Activated CD4-positive, alpha-beta T cell treated with anti-CD3 and anti-CD28 coated beads, Interleukin-2, amount 10 ng/mL, durations not matched to agents 7 days and 5 days (primary cell): Measurements from ENCODE around the gene PCNP. TPM values are rescaled to one million over a fixed set of nuclear protein-coding genes. Genes with fewer than 3 reads are reported as not detected.
"Not testable (repeated sequence)": the region's sequence is repeated elsewhere in the genome, so short reads cannot be mapped to it uniquely, and the experiment has no call there.

Source experiments
- CTCF ChIA-PET: fragments of 350-600 bp; sonication (Branson Sonifier 250); formaldehyde crosslinking; loops from one replicate; lab custom pipeline; 2021; ENCODE audit warnings: antibody characterized with exemption; lab: Charles Lee
- POLR2A ChIA-PET: fragments of 350-600 bp; sonication (Branson Sonifier 250); formaldehyde crosslinking; loops from one replicate; lab custom pipeline; 2021; ENCODE audit warnings: antibody characterized with exemption; lab: Charles Lee
- DNase-seq: peaks from one replicate; pipeline ENCODE4 v3.0.0-alpha.2; 2020
- H3K27ac Mint-ChIP-seq: one replicate; pipeline ENCODE4 v1.8.0; 2021; ENCODE audit warnings: mild to moderate bottlenecking, moderate library complexity, mixed read lengths
- H3K27me3 Mint-ChIP-seq: one replicate; pipeline ENCODE4 v1.8.0; 2021; ENCODE audit warnings: mixed read lengths
- H3K36me3 Mint-ChIP-seq: one replicate; pipeline ENCODE4 v1.8.0; 2021; ENCODE audit warnings: low read depth, mixed read lengths
- H3K4me1 Mint-ChIP-seq: one replicate; pipeline ENCODE4 v1.8.0; 2021; ENCODE audit warnings: mixed read lengths
- H3K4me3 Mint-ChIP-seq: one replicate; pipeline ENCODE4 v1.8.0; 2021; ENCODE audit warnings: mild to moderate bottlenecking, moderate library complexity, mixed read lengths
- H3K9me3 Mint-ChIP-seq: one replicate; pipeline ENCODE4 v1.8.0; 2021; ENCODE audit warnings: mixed read lengths
- total RNA-seq, 2 experiments: library from RNA; stranded (reverse); gene quantifications; one replicate each; pipeline ENCODE4 v1.2.3, GENCODE V29; 2021

PCNP gene
- 100 to 1,000 TPM; 169 to 191 TPM for total RNA-seq

- peak; percentile 99 for DNase-seq
- Mint-ChIP-seq H3K4me3 (peak within 1 kb of the TSS; percentile 83), H3K36me3 (peaks cover 16% of the 10 kb centered on the region), H3K4me1 (peaks cover 72% of the 10 kb centered on the region), H3K27me3 (no peaks in the 10 kb centered on the region), H3K27ac (peak within 1 kb of the TSS; percentile 99), H3K9me3 (no peaks in the 10 kb centered on the region)
- ChIA-PET CTCF (interaction anchor here (0.7 to 2.0 kb wide), 19 partner anchors 9 to 1313 kb away, joined by 3 to 21 read pairs (median 3); partner anchors contain the start of genes TBC1D23, TRMT10C and ZBTB11), POLR2A (interaction anchor here (0.7 to 1.0 kb wide), 3 partner anchors 19 to 104 kb away, joined by 3 read pairs; no protein-coding TSS in a partner anchor)
These were observed at the start of gene PCNP for GRCh38 chr3:101573449-101574387. PCNP (plus strand) TSS chr3:101574180; CDS start chr3:101574216, 36 bp downstream.

GRCh38 chr3:101527441-101527840 is 46.5 kb upstream of the PCNP start:
- H3K36me3 Mint-ChIP-seq: peaks cover 21% of the 10 kb centered on the region
- CTCF ChIA-PET: interaction anchor here (2.0 kb wide), 1 partner anchor 9 kb away, joined by 8 read pairs; no protein-coding TSS in a partner anchor

GRCh38 chr3:101527906-101528305 is 46.1 kb upstream of the PCNP start:
- no peaks in the 10 kb centered on the region for H3K27me3 Mint-ChIP-seq
- POLR2A ChIA-PET: interaction anchor here (1.0 kb wide), 1 partner anchor 15 kb away, joined by 6 read pairs; no protein-coding TSS in a partner anchor
- CTCF ChIA-PET: interaction anchor here (2.0 kb wide), 1 partner anchor 9 kb away, joined by 8 read pairs; no protein-coding TSS in a partner anchor

More at GRCh38 chr3:101527441-101527840, 46.5 kb upstream of the PCNP start:
- H3K9me3 Mint-ChIP-seq: peaks cover 23% of the 10 kb centered on the region
- DNase-seq: no peak
- no peak overlapping the region for H3K4me3 Mint-ChIP-seq
- peaks cover 41% of the 10 kb centered on the region for H3K4me1 Mint-ChIP-seq
- H3K27ac Mint-ChIP-seq: no peak overlapping the region
- POLR2A ChIA-PET: no interaction called here
- H3K27me3 Mint-ChIP-seq: no peaks in the 10 kb centered on the region

GRCh38 chr3:101529816-101530685 is 43.9 kb upstream of the PCNP start:
- peaks cover 19% of the 10 kb centered on the region for H3K36me3 Mint-ChIP-seq
- peaks cover 35% of the 10 kb centered on the region for H3K4me1 Mint-ChIP-seq
- peaks cover 20% of the 10 kb centered on the region for H3K9me3 Mint-ChIP-seq
- H3K4me3 Mint-ChIP-seq: no peak overlapping the region
- peak overlapping the region; percentile 22 for H3K27ac Mint-ChIP-seq
- no peak for DNase-seq
- POLR2A ChIA-PET: no interaction called here
- CTCF ChIA-PET: interaction anchor here (0.6 to 3.4 kb wide), 6 partner anchors 8 to 200 kb away, joined by 3 to 13 read pairs (median 4); partner anchors contain the start of gene TRMT10C
- H3K27me3 Mint-ChIP-seq: no peaks in the 10 kb centered on the region

More at GRCh38 chr3:101527906-101528305, 46.1 kb upstream of the PCNP start:
- H3K4me1 Mint-ChIP-seq: peaks cover 38% of the 10 kb centered on the region
- H3K4me3 Mint-ChIP-seq: no peak overlapping the region
- H3K9me3 Mint-ChIP-seq: peaks cover 23% of the 10 kb centered on the region
- H3K27ac Mint-ChIP-seq: no peak overlapping the region
- no peak for DNase-seq
- H3K36me3 Mint-ChIP-seq: peaks cover 21% of the 10 kb centered on the region

- Mint-ChIP-seq H3K27ac (peak overlapping the region; percentile 22), H3K4me1 (peaks cover 35% of the 10 kb centered on the region), H3K27me3 (no peaks in the 10 kb centered on the region)
These were observed 43.3 kb upstream of the PCNP start for GRCh38 chr3:101530686-101531047.

GRCh38 chr3:101531473-101532086 is 42.4 kb upstream of the PCNP start:
- peaks cover 35% of the 10 kb centered on the region for H3K4me1 Mint-ChIP-seq
- H3K9me3 Mint-ChIP-seq: peaks cover 19% of the 10 kb centered on the region
- peak overlapping the region; percentile 42 for H3K27ac Mint-ChIP-seq
- H3K27me3 Mint-ChIP-seq: no peaks in the 10 kb centered on the region
- ChIA-PET CTCF (interaction anchor here (0.6 to 3.4 kb wide), 2 partner anchors 10 to 48 kb away, joined by 3 to 13 read pairs; no protein-coding TSS in a partner anchor), POLR2A (no interaction called here)
- peaks cover 19% of the 10 kb centered on the region for H3K36me3 Mint-ChIP-seq
- peak; percentile 29 for DNase-seq
- H3K4me3 Mint-ChIP-seq: no peak overlapping the region

More at GRCh38 chr3:101530686-101531047, 43.3 kb upstream of the PCNP start:
- ChIA-PET POLR2A (no interaction called here), CTCF (interaction anchor here (1.4 to 3.4 kb wide), 3 partner anchors 9 to 31 kb away, joined by 3 to 13 read pairs (median 11); partner anchors contain the start of gene TRMT10C)
- DNase-seq: no peak
- Mint-ChIP-seq H3K9me3 (peaks cover 19% of the 10 kb centered on the region), H3K36me3 (peaks cover 19% of the 10 kb centered on the region), H3K4me3 (no peak overlapping the region)

GRCh38 chr3:101532783-101533602 is 41.0 kb upstream of the PCNP start:
- Mint-ChIP-seq H3K27me3 (peaks cover 4% of the 10 kb centered on the region), H3K27ac (no peak overlapping the region), H3K9me3 (peaks cover 13% of the 10 kb centered on the region), H3K4me3 (no peak overlapping the region), H3K36me3 (peaks cover 14% of the 10 kb centered on the region), H3K4me1 (peaks cover 35% of the 10 kb centered on the region)
- ChIA-PET POLR2A (no interaction called here), CTCF (interaction anchor here (3.4 kb wide), 1 partner anchor 11 kb away, joined by 13 read pairs; no protein-coding TSS in a partner anchor)
- no peak for DNase-seq

- no peak for DNase-seq
- ChIA-PET POLR2A (no interaction called here), CTCF (interaction anchor here (3.5 kb wide), 1 partner anchor 15 kb away, joined by 11 read pairs; no protein-coding TSS in a partner anchor)
- Mint-ChIP-seq H3K27ac (no peak overlapping the region), H3K36me3 (peaks cover 16% of the 10 kb centered on the region), H3K27me3 (peaks cover 5% of the 10 kb centered on the region), H3K4me1 (peaks cover 35% of the 10 kb centered on the region), H3K4me3 (no peak overlapping the region), H3K9me3 (peaks cover 11% of the 10 kb centered on the region)
These were observed 40.4 kb upstream of the PCNP start for GRCh38 chr3:101533603-101533968.

GRCh38 chr3:101535221-101535620 is 38.8 kb upstream of the PCNP start:
- POLR2A ChIA-PET: no interaction called here
- H3K4me3 Mint-ChIP-seq: no peak overlapping the region
- peaks cover 5% of the 10 kb centered on the region for H3K27me3 Mint-ChIP-seq

GRCh38 chr3:101536266-101536665 is 37.7 kb upstream of the PCNP start:
- ChIA-PET CTCF (interaction anchor here (3.5 kb wide), 1 partner anchor 18 kb away, joined by 11 read pairs; no protein-coding TSS in a partner anchor), POLR2A (no interaction called here)
- H3K4me1 Mint-ChIP-seq: peaks cover 13% of the 10 kb centered on the region
- DNase-seq: no peak
- H3K27ac Mint-ChIP-seq: no peak overlapping the region
- peaks cover 7% of the 10 kb centered on the region for H3K9me3 Mint-ChIP-seq
- H3K27me3 Mint-ChIP-seq: peaks cover 5% of the 10 kb centered on the region
- peaks cover 11% of the 10 kb centered on the region for H3K36me3 Mint-ChIP-seq
- H3K4me3 Mint-ChIP-seq: no peak overlapping the region

More at GRCh38 chr3:101535221-101535620, 38.8 kb upstream of the PCNP start:
- H3K9me3 Mint-ChIP-seq: peaks cover 7% of the 10 kb centered on the region
- no peak overlapping the region for H3K27ac Mint-ChIP-seq
- peaks cover 24% of the 10 kb centered on the region for H3K4me1 Mint-ChIP-seq
- DNase-seq: no peak
- CTCF ChIA-PET: interaction anchor here (1.3 to 3.5 kb wide), 3 partner anchors 13 to 26 kb away, joined by 3 to 11 read pairs (median 5); partner anchors contain the start of gene TRMT10C
- peaks cover 13% of the 10 kb centered on the region for H3K36me3 Mint-ChIP-seq

GRCh38 chr3:101536955-101537354 is 37.0 kb upstream of the PCNP start:
- H3K27me3 Mint-ChIP-seq, H3K27ac Mint-ChIP-seq, H3K4me1 Mint-ChIP-seq, DNase-seq, H3K4me3 Mint-ChIP-seq, H3K9me3 Mint-ChIP-seq, POLR2A ChIA-PET: not testable (repeated sequence)
- CTCF ChIA-PET: interaction anchor here (3.5 kb wide), 1 partner anchor 18 kb away, joined by 11 read pairs; no protein-coding TSS in a partner anchor
- H3K36me3 Mint-ChIP-seq: peaks cover 11% of the 10 kb centered on the region
